OCI-M1 (cell line): ENCODE data around the gene MMP25.
"Not testable (repeated sequence)": the region's sequence is repeated elsewhere in the genome, so short reads cannot be mapped to it uniquely, and the experiment has no call there.

ENCODE experiments used
- DNase-seq: peaks from one replicate; lab custom pipeline; 2025; lab: John Stamatoyannopoulos, UW

MMP25 gene

GRCh38 chr16:3074860-3075522 lies 28.6 kb downstream of the MMP25 start:
- no peak for DNase-seq

- no peak for DNase-seq
Observed at GRCh38 chr16:3075523-3075915, 29.2 kb downstream of the MMP25 start.

- DNase-seq, result not testable (repeated sequence)
Observed at GRCh38 chr16:3075946-3076345, 29.6 kb downstream of the MMP25 start.

GRCh38 chr16:3076577-3076976 lies 30.2 kb downstream of the MMP25 start:
- DNase-seq, result no peak

GRCh38 chr16:3080024-3080423 lies 33.7 kb downstream of the MMP25 start:
- no peak for DNase-seq

- DNase-seq, result not testable (repeated sequence)
Observed at GRCh38 chr16:3081957-3082356, 35.6 kb downstream of the MMP25 start.

- DNase-seq, result not testable (repeated sequence)
Observed at GRCh38 chr16:3083408-3083807, 37.0 kb downstream of the MMP25 start.

GRCh38 chr16:3084491-3084890 lies 38.1 kb downstream of the MMP25 start:
- DNase-seq, result no peak

GRCh38 chr16:3084969-3085670 lies 38.8 kb downstream of the MMP25 start:
- peak; percentile 26 for DNase-seq

GRCh38 chr16:3085868-3086595 lies 39.7 kb downstream of the MMP25 start:
- DNase-seq, result no peak

- no peak for DNase-seq
Observed at GRCh38 chr16:3086596-3087242, 40.4 kb downstream of the MMP25 start.

- DNase-seq, result peak; percentile 22
Observed at GRCh38 chr16:3087243-3088235, 41.2 kb downstream of the MMP25 start.

GRCh38 chr16:3088450-3088849 lies 42.1 kb downstream of the MMP25 start:
- no peak for DNase-seq

GRCh38 chr16:3088925-3089716 lies 42.8 kb downstream of the MMP25 start:
- no peak for DNase-seq

GRCh38 chr16:3089717-3090592 lies 43.6 kb downstream of the MMP25 start:
- no peak for DNase-seq

- no peak for DNase-seq
Observed at GRCh38 chr16:3091551-3091950, 45.2 kb downstream of the MMP25 start.

- no peak for DNase-seq
Observed at GRCh38 chr16:3092501-3092941, 46.2 kb downstream of the MMP25 start.

GRCh38 chr16:3094289-3095027 lies 48.1 kb downstream of the MMP25 start:
- DNase-seq, result peak; percentile 77

- DNase-seq, result peak; percentile 75
Observed at GRCh38 chr16:3095869-3096268, 49.5 kb downstream of the MMP25 start.
